NCI-H460 (cell line): ENCODE results near the gene DPH6. TPM values are rescaled to one million over a fixed set of nuclear protein-coding genes. Genes with fewer than 3 reads are reported as not detected.

Source experiments
- DNase-seq: peaks from one replicate; pipeline ENCODE4 v3.0.0-alpha.2; 2016; ENCODE audit warnings: low read depth; ENCODE audit errors: extremely low read depth
- total RNA-seq: library from RNA; depleted of rRNA; stranded (reverse); fragments of >200 nt; shearing (Covaris generic); gene quantifications from 2 replicates; pipeline ENCODE4 v1.2.3, GENCODE V29; 2014

The DPH6 gene
- total RNA-seq, 1 experiment from 2014 or later, result 21.7 TPM

- peak; percentile 41 for DNase-seq
These were observed 595 bp downstream of the DPH6 start for GRCh38 chr15:35545316-35545823.

- DNase-seq, result no peak
These were observed 5.1 kb downstream of the DPH6 start for GRCh38 chr15:35540885-35541284.

GRCh38 chr15:35540021-35540420, 5.9 kb downstream of the DPH6 start:
- no peak for DNase-seq

- no peak for DNase-seq
These were observed 10.5 kb downstream of the DPH6 start for GRCh38 chr15:35535365-35535916.

DNA sequence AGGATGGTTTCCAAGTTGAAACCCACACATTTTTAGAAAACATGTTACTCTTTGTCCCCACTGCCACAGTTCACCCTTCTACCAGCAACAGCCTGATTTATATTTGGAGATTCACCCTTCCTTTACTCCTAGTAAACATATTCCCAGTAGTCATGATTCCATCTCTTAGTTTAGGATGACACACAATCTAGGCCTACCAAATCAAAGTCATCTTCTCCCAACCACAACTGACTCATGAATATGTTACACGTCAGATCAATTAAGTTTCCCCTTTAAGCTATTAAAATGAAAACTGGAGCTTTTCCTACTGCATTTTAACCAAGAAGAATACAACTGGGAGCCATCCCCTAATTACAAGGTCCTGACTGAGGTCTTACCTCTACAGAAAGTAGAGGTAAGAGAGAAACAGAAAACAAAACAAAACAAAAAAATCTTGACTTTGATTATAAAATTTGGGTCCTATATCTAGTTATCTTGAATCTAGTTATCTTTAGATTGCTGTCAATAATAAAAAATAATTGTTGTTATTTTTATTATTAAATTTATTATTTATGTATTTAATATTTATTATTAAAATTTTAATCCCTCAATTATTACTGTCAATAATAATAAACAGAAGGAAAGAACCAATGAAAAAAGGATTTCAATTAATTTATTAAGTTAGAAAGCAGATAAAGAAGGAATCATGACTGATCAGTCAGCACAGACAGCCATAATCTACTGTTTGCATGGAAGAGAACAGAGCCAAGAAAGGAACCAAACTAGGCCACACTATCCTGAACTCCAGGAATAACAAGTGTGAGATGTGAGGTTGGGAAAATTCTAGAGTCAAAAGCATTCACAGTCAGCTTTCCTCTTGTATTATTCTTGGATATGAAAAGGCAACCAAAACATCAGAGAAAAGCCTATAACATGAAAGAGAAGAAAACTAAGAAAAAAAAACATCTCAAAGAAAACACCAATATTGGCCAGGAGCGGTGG, 12.5 kb downstream of the DPH6 start:
- no peak for DNase-seq

GRCh38 chr15:35530698-35531097, 15.3 kb downstream of the DPH6 start:
- no peak for DNase-seq

GRCh38 chr15:35529784-35530183, 16.2 kb downstream of the DPH6 start:
- DNase-seq, result no peak

DNA sequence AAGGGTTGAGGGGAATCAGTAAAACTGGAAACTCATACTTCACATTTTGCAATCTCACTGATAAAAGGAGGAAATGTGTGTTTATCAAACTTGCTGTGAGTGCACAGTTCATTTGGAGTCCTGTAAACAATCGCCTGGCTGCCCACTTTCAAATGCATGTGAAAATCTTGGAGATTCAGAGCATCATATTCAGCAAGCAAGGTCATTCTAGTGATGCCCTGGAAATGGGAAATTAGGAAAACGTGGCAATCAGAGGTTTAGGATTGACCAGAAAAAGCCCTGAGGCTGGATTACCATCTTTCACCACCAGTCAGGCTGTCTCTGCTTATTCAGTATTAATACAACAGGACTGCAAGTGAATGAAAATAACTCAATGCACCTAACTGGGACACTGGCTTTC, 23.9 kb downstream of the DPH6 start:
- no peak for DNase-seq

DNA sequence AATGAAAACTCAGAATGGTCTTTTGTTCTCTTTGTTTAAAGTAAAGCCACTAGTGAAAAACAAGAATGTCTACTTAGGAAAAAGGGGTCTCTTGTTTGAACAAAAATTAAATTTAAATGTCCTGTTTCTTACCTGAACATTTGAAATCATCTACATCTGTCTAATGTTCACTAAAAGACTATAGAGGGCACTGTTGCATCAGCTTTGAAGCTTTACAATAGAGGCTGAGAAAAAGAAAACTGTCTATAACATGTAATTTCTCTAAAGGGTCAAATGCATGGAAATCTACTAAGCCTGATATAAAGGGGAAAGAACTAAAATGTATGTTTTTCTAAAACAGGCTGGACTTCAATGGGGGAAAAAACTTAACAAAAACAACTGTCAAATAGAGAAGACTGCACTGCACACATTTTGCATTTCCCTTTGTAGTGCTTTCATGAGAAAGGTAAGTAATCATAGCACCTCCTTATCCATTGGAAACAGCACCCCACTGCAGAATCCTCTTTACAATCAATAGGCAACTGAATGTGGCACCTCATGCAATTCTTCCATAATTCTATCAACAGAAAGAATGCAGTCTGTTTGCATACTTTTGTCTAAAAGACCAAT, 26.3 kb downstream of the DPH6 start:
- DNase-seq, result peak; percentile 50

DNA sequence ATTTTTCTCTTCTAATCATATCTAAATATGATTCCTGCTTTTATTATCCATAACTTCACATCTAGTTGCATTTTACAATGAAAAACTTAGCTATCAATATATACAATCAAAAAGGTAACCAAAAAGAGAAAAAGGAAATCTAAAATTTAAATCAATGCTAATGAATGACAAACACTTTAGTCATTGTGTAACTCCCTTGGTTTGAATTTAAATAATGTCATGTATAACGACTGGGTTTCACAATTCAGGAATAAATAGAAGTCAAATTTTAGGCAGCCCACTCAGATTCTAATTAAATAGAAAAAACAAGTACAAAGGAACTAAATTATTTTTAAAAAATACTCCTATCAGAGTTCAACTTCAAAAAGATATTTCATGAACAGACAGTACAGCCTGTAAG, 26.9 kb downstream of the DPH6 start:
- DNase-seq, result no peak

DNA sequence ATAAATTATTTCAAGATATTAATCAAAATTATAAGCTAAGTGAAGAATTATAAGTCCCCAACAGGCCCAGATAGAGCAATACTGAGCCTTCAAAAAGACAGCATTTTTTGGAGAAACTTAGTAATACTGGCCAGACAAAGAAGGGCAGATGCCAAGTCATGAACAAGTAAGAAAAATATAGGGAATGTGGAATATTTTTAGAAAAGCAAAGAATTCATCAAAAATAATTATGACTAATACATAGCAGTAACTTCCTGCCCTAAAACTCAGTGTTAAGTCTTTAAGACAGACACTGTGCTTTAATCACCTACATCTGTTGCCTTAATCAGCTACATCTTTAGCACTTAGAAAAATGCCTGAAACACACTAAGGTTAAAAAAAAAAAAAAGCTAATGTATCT, 31.2 kb downstream of the DPH6 start:
- no peak for DNase-seq

GRCh38 chr15:35507932-35508638, 37.9 kb downstream of the DPH6 start:
- no peak for DNase-seq

DNA sequence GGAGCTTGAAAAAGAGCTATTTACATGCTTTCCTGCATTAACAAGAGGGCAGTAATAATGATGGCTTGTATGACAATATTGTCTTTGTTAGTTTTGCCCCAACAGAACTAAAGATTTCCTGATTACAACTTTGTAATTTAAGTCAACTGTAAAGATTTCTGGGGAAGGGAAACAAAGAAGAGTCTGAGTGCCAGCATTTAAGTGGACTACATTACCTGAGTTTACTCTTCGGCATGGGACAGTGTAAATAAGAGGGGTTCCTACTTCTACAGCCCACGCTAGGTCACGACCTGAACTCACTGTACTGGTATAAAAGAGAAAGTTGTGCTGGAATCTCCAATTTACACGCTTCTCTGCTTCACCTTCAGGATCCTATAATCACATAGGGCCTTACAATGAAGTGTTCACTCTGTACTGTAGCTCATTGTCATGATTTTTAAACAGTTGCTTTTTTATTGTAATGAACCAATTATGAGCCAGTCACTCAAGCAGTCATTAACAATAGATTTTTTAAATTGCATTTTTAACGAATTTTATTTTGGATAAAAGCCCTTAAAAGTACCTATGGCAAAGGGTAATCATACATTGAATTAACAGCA, 39.6 kb downstream of the DPH6 start:
- DNase-seq, result no peak

DNA sequence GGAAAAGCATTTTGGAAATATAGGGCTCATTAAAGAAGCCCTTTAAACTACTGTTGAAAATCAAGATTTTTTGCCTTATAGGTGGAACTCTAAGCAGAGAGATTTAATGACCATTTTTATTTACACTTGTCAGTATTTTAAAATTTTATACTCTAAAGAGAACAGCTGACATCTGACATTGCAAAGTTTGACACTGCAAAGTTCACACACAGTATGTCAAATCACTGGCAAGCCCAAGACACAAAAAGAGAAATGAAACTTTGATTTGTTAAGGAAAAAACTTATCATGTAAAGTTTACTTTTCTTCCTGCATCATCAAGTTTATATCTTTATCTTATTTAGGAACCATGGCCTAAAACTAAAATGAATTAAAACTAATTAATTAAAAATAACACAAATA, 40.2 kb downstream of the DPH6 start:
- DNase-seq, result no peak

GRCh38 chr15:35505141-35505540, 40.8 kb downstream of the DPH6 start:
- no peak for DNase-seq

GRCh38 chr15:35499723-35500122, 46.2 kb downstream of the DPH6 start:
- no peak for DNase-seq

DNA sequence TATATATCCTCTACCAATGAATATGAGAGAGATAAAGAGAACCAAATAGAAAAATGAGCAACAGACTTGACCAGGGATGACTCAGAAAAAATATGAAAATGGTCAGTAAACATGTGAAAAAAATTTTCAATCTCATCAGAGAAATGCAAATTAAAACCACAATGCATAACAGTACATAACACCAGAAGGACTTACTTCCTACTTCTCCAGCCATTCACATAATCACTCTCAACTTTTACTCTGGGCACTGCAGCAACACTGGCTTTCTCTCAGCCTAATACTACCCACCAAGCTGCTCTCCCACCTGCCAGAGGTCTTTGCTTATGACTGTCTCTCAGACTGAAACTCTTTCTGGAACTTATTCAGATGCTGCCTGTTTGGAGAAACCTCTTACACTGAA, 49.4 kb downstream of the DPH6 start:
- DNase-seq, result no peak

DNA sequence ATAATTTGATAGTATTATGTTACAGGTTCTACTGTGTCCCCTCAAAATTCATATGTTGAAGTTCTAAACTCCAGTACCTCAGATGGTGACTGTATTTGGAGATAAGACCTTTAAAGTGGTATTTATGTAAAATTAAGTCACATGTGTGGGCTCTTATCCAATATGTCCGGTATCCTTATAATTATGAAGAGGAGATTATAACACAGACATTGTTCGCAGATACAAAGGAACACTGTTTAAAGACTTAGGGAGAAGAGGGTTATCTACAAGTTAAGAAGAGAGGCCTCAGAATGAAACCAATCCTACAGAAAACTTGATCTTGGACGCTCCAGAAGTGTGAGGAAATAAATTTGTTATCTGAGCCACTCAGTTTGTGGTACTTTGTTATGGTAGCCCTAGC, 50.9 kb downstream of the DPH6 start:
- no peak for DNase-seq

DNA sequence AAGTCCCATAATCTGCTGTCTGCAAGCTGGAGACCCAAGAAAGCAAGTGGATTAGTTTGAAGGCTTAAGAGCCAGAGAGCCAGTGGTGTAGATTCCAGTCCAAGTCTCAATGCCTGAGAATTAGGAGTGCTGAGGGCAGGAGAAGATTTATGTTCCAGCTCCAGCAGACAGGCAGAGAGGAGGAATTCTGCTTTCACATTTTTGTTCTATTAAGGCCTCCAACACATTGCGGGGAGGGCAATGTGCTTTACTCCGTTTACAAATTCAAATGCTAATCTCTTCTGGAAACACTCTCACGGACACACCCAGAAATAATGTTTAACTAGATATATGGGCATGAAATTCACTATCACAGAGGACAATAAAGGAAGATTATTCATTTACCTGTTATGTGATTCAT, 54.0 kb downstream of the DPH6 start:
- DNase-seq, result no peak

DNA sequence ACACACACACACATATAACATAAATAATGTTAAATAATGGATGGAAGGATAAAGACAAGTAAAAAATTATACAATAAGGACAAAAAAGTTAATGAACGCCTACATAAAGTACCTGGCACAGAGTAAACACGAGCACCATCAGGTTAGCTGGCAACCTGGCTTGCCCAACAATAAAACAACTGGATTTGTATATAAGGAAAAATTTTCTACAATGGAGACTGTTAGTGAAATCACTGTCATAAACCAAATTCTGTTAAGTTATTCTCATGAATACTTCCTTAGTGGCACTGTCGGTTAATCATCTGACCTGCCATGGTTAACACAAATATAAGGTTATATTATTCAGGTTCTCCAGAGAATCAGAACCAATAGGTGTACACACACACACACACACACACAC, 54.8 kb downstream of the DPH6 start:
- DNase-seq, result no peak

GRCh38 chr15:35490511-35490910, 55.5 kb downstream of the DPH6 start:
- DNase-seq, result no peak
